Measurements from ENCODE around the gene GIT2.

The GIT2 gene

DNA sequence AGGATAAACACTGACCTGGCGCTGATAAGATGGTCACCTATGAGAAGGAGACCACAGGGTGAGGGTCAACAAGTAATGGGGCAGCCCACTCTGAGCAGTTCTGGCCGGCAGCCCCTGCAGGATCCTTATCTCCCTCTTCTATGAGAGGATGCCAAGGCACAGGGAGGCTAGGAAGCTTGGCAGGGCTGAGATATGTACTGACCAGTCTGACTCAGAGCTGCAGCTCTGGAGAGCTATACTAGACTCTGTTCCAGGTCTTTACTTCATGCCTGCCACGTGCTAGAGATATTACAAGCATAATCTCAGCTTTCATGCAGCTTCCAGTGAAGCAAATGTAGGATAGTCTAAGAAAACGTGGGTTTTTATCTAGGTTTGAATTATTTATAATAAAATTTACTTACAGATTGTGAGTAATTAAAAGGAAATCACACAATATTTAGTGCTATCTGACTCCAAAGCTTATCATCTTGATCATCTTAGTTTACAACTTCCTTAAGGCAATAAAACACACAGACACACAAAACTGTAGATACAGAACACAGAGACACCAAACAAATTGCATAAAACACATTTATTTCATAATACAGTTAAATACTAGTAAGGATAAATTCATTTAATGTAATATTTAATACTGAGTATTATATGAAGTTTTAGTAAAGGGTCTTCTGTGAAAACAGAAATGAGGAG lies 32.3 kb downstream of the GIT2 start:
- H3K4me3 ChIP-seq (ENCODE audit: low read depth in 1 of 2, low read length in 1 of 2), result no peak overlapping the region
- no peak overlapping the region for H3K27ac ChIP-seq
- no peaks in the 10 kb centered on the region for H3K4me1 ChIP-seq (ENCODE audit: control insufficient read depth in 1 of 2, insufficient read depth in 1 of 2, low read depth in 1 of 2, low read length in 1 of 2)
- H3K27me3 ChIP-seq, result no peaks in the 10 kb centered on the region
- H3K9me3 ChIP-seq, result no peaks in the 10 kb centered on the region
- TF ChIP-seq, protein P1, sequence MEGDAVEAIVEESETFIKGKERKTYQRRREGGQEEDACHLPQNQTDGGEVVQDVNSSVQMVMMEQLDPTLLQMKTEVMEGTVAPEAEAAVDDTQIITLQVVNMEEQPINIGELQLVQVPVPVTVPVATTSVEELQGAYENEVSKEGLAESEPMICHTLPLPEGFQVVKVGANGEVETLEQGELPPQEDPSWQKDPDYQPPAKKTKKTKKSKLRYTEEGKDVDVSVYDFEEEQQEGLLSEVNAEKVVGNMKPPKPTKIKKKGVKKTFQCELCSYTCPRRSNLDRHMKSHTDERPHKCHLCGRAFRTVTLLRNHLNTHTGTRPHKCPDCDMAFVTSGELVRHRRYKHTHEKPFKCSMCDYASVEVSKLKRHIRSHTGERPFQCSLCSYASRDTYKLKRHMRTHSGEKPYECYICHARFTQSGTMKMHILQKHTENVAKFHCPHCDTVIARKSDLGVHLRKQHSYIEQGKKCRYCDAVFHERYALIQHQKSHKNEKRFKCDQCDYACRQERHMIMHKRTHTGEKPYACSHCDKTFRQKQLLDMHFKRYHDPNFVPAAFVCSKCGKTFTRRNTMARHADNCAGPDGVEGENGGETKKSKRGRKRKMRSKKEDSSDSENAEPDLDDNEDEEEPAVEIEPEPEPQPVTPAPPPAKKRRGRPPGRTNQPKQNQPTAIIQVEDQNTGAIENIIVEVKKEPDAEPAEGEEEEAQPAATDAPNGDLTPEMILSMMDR (IDR thresholded peaks at IDR 0.05), result no peak
- peaks cover 99% of the 10 kb centered on the region for H3K36me3 ChIP-seq

DNA sequence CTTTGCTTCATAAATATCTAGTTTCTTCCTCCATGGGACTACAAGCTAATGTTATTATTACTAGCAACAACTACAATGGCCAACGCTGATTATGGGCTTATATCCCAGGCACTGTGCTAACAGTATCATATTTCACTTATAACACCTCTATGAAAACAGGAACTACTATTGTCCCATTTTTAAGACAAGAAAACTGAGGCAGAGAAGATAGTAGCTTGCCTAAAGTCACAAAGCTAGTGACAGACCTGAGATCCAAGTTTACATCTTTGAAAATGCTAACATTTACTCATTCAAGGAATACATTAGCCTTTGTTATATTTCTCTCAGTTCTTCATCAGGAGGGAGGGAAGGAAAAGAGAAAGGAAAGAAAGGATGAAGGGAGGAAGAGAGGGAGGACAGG lies 32.8 kb downstream of the GIT2 start:
- TF ChIP-seq, protein P1 (IDR thresholded peaks at IDR 0.05), result no peak
- Histone ChIP-seq H3K27ac (no peak overlapping the region), H3K4me1 (ENCODE audit: control insufficient read depth in 1 of 2, insufficient read depth in 1 of 2, low read depth in 1 of 2, low read length in 1 of 2) (no peaks in the 10 kb centered on the region), H3K36me3 (peaks cover 99% of the 10 kb centered on the region), H3K4me3 (ENCODE audit: low read depth in 1 of 2, low read length in 1 of 2) (no peak overlapping the region), H3K9me3 (no peaks in the 10 kb centered on the region), H3K27me3 (no peaks in the 10 kb centered on the region)

DNA sequence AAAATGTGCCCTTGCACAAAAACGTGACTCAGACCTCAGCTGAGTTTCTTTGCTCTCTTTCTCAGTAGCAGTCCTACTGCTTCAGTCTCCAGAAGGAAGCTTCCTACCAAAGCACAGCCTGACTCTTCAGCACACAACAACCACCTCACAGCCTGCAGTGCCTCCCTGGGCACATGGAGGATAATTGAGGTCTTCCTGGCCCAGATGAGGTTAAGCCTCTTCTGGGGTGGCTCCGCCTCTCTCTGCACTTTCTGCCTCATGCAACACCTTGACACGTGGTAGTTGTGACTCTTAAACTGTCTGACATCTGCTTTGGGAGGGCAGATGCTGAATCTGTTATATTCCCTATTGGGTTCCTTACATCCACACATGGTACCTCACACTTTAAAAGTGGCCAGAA lies 33.8 kb downstream of the GIT2 start:
- Histone ChIP-seq H3K27me3 (no peaks in the 10 kb centered on the region), H3K27ac (no peak overlapping the region), H3K9me3 (no peaks in the 10 kb centered on the region), H3K4me3 (ENCODE audit: low read depth in 1 of 2, low read length in 1 of 2) (no peak overlapping the region), H3K36me3 (peaks cover 99% of the 10 kb centered on the region), H3K4me1 (ENCODE audit: control insufficient read depth in 1 of 2, insufficient read depth in 1 of 2, low read depth in 1 of 2, low read length in 1 of 2) (no peaks in the 10 kb centered on the region)
- TF ChIP-seq, protein P1 (IDR thresholded peaks at IDR 0.05), result no peak

DNA sequence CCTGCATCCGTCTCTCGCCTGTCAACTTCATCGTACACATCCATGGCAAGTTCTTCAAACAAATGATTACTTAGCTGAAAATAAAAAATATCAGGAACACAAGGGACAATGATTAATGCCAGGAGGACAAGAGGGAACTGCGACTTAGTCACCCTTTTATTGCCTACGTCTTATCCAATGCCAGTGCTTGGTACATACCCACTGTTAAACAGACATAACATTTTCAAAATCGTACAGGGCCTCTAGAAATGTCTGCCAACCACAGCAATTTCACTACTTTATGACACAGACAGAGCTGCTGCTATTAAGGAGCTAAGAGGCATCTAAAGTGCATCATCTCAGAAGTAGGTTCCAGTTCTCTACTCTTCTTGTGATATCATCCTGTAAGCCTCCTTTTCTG lies 34.6 kb downstream of the GIT2 start:
- Histone ChIP-seq H3K4me1 (ENCODE audit: control insufficient read depth in 1 of 2, insufficient read depth in 1 of 2, low read depth in 1 of 2, low read length in 1 of 2) (no peaks in the 10 kb centered on the region), H3K9me3 (no peaks in the 10 kb centered on the region), H3K27ac (no peak overlapping the region), H3K36me3 (peaks cover 99% of the 10 kb centered on the region), H3K4me3 (ENCODE audit: low read depth in 1 of 2, low read length in 1 of 2) (no peak overlapping the region), H3K27me3 (no peaks in the 10 kb centered on the region)
- TF ChIP-seq, protein P1 (IDR thresholded peaks at IDR 0.05), result no peak

DNA sequence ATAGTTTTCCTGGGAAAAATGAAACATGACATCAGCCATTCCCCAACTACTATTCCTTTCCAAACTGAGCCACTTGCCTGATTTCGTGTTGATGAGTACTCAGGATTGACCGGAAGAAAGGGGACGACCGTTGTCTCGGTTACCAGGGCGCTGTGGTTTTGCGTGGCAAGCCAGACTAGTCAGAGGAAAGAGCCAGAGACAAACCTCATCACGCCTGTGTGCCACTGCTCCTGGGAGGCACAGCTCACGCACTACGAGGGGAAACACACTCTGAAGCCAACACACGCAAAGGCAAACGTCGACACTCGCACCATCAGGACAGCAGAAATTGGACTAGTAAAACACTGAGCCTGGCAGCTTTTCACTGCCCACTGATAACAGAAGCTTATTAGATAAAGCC lies 35.0 kb downstream of the GIT2 start:
- Histone ChIP-seq H3K36me3 (peaks cover 99% of the 10 kb centered on the region), H3K27me3 (no peaks in the 10 kb centered on the region), H3K4me3 (ENCODE audit: low read depth in 1 of 2, low read length in 1 of 2) (no peak overlapping the region), H3K27ac (no peak overlapping the region), H3K9me3 (no peaks in the 10 kb centered on the region), H3K4me1 (ENCODE audit: control insufficient read depth in 1 of 2, insufficient read depth in 1 of 2, low read depth in 1 of 2, low read length in 1 of 2) (no peaks in the 10 kb centered on the region)
- TF ChIP-seq, protein P1 (IDR thresholded peaks at IDR 0.05), result no peak

Data from neutrophil (primary cell).